Vagina (tissue), 2 donors: ENCODE results near the gene CDH4. TPM values are rescaled to one million over a fixed set of nuclear protein-coding genes. Genes with fewer than 3 reads are reported as not detected.

Source experiments
- DNase-seq, 2 donors: peaks; one replicate each; pipeline ENCODE4 v3.0.0-alpha.2; 2017; ENCODE audit errors: extremely low spot score in 2 of 2
- H3K27ac ChIP-seq: fragments of 200-600 bp; sonication (generic); one replicate; pipeline ENCODE4 v1.5.1; 2019
- H3K27me3 ChIP-seq: fragments of 200-600 bp; sonication (generic); one replicate; pipeline ENCODE4 v1.5.1; 2019
- H3K36me3 ChIP-seq, 2 donors: fragments of 200-600 bp; sonication (generic); one replicate each; pipeline ENCODE4 v1.5.1; 2017 to 2019
- H3K4me1 ChIP-seq: fragments of 200-600 bp; sonication (generic); one replicate; pipeline ENCODE4 v1.5.1; 2019
- H3K4me3 ChIP-seq, 2 donors: fragments of 200-600 bp; sonication (generic); 1 replicate in 1 of 2; 2 replicates in 1 of 2; pipeline ENCODE4 v1.5.1; 2016 to 2019
- H3K9me3 ChIP-seq: fragments of 200-600 bp; sonication (generic); one replicate; pipeline ENCODE4 v1.5.1; 2019
- POLR2A ChIP-seq, 2 donors: fragments of 450-650 bp; IDR thresholded peaks; one replicate each; pipeline ENCODE4 v1.6.1; 2017; ENCODE audit warnings: antibody characterized with exemption in 2 of 2, mild to moderate bottlenecking in 2 of 2, moderate library complexity in 2 of 2
- POLR2AphosphoS5 ChIP-seq, 2 donors: sonication (generic); formaldehyde crosslinking; IDR thresholded peaks; one replicate each; pipeline ENCODE4 v1.9.0; 2017; ENCODE audit warnings: antibody characterized with exemption in 2 of 2, mild to moderate bottlenecking in 2 of 2, low read depth in 1 of 2; ENCODE audit not compliant: insufficient read depth in 1 of 2
- intact Hi-C: fragments of 100-400 bp; cut with DNase I; formaldehyde crosslinking; loops from one replicate; pipeline ENCODE4 v1.15.1; 2023
- total RNA-seq: library from RNA; depleted of rRNA; stranded (reverse); fragments of >200 nt; gene quantifications from one replicate; pipeline ENCODE4 v1.2.3, GENCODE V29; 2016
- TF ChIP-seq, protein P1 (sequence below), 3 experiments: fragments of 450-650 bp in 2 of 3; fragments of 200-600 bp in 1 of 3; sonication (generic) in 1 of 3; IDR thresholded peaks; one replicate each; pipeline ENCODE4 v1.5.1; 2017 to 2019; ENCODE audit warnings: antibody characterized with exemption in 3 of 3, mild to moderate bottlenecking in 2 of 3, moderate library complexity in 2 of 3

The CDH4 gene
- total RNA-seq, 1 donor from 2014 or later = 0.25 TPM

DNA sequence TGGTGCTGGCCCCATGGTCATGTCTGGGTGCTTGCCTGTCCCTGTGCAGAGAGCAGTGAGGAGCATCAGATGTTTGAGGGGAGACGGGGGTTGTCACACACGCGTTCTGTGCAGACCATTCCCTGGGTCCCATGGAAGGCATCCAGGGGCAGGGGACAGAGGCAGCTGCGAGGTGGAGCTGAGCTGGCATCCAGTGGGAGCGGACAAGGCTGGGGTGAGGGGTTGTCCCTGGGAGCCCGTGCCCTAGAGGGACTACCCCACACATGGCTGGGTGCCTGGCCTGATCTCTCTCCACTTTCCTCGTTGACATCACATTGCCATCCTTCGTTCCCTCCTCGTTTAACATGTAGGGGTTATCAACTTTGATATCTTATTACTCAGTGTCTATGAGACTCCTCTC lies 331.3 kb downstream of the CDH4 start:
- intact Hi-C loops = no loop called here
- no peak for TF ChIP-seq POLR2AphosphoS5 (IDR thresholded peaks at IDR 0.05; ENCODE audit: insufficient read depth in 1 of 2, low read depth in 1 of 2)
- TF ChIP-seq, protein P1, sequence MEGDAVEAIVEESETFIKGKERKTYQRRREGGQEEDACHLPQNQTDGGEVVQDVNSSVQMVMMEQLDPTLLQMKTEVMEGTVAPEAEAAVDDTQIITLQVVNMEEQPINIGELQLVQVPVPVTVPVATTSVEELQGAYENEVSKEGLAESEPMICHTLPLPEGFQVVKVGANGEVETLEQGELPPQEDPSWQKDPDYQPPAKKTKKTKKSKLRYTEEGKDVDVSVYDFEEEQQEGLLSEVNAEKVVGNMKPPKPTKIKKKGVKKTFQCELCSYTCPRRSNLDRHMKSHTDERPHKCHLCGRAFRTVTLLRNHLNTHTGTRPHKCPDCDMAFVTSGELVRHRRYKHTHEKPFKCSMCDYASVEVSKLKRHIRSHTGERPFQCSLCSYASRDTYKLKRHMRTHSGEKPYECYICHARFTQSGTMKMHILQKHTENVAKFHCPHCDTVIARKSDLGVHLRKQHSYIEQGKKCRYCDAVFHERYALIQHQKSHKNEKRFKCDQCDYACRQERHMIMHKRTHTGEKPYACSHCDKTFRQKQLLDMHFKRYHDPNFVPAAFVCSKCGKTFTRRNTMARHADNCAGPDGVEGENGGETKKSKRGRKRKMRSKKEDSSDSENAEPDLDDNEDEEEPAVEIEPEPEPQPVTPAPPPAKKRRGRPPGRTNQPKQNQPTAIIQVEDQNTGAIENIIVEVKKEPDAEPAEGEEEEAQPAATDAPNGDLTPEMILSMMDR (IDR thresholded peaks at IDR 0.05) = no peak
- no peak for TF ChIP-seq POLR2A (IDR thresholded peaks at IDR 0.05)

GRCh38 chr20:61584851-61585250 lies 332.8 kb downstream of the CDH4 start:
- Histone ChIP-seq H3K36me3 (no peaks in the 10 kb centered on the region), H3K4me3 (no peak overlapping the region), H3K9me3 (no peaks in the 10 kb centered on the region), H3K27ac (no peak overlapping the region), H3K27me3 (no peaks in the 10 kb centered on the region), H3K4me1 (peaks cover 14% of the 10 kb centered on the region)
- no peak for DNase-seq
- intact Hi-C loops = no loop called here
- TF ChIP-seq POLR2A (IDR thresholded peaks at IDR 0.05) = no peak
- no peak for TF ChIP-seq POLR2AphosphoS5 (IDR thresholded peaks at IDR 0.05; ENCODE audit: insufficient read depth in 1 of 2, low read depth in 1 of 2)
- TF ChIP-seq, protein P1 (IDR thresholded peaks at IDR 0.05) = no peak

More for the DNA sequence above, 331.3 kb downstream of the CDH4 start:
- H3K27ac ChIP-seq = no peak overlapping the region
- H3K27me3 ChIP-seq = no peaks in the 10 kb centered on the region
- no peaks in the 10 kb centered on the region for H3K9me3 ChIP-seq
- no peak for DNase-seq
- H3K4me1 ChIP-seq = peaks cover 2% of the 10 kb centered on the region
- H3K36me3 ChIP-seq = no peaks in the 10 kb centered on the region
- H3K4me3 ChIP-seq = no peak overlapping the region

GRCh38 chr20:61585764-61586163 lies 333.7 kb downstream of the CDH4 start:
- H3K27ac ChIP-seq = no peak overlapping the region
- H3K4me1 ChIP-seq = peaks cover 14% of the 10 kb centered on the region
- no peaks in the 10 kb centered on the region for H3K27me3 ChIP-seq
- DNase-seq = no peak
- TF ChIP-seq POLR2AphosphoS5 (IDR thresholded peaks at IDR 0.05; ENCODE audit: insufficient read depth in 1 of 2, low read depth in 1 of 2) (no peak), POLR2A (IDR thresholded peaks at IDR 0.05) (no peak)
- TF ChIP-seq, protein P1 (IDR thresholded peaks at IDR 0.05) = no peak
- intact Hi-C loops = no loop called here
- no peaks in the 10 kb centered on the region for H3K9me3 ChIP-seq
- no peak overlapping the region for H3K4me3 ChIP-seq
- no peaks in the 10 kb centered on the region for H3K36me3 ChIP-seq

DNA sequence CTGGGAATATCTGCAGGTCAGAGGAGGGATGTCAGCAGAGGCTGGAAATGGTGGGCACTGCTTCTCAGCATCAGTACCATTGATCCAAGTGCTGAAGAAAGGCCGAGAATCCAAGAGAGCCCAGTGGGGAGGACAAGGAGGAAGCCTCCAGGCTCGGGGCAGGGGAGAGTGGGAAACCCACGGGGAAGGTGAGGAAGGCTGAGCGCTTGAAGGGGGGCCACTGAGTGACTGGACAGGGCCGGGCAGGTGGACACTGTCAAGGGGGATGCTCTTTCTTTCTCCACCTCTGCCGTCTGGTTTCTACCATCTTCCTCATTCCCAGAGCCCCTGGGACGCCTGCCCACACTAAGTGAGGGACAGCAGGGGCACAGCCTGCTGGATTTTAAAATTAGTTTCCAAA lies 335.0 kb downstream of the CDH4 start:
- no peak for DNase-seq
- Histone ChIP-seq H3K27ac (no peak overlapping the region), H3K4me1 (peaks cover 14% of the 10 kb centered on the region), H3K36me3 (no peaks in the 10 kb centered on the region), H3K4me3 (no peak overlapping the region), H3K9me3 (peaks cover 5% of the 10 kb centered on the region), H3K27me3 (no peaks in the 10 kb centered on the region)
- intact Hi-C loops = no loop called here
- no peak for TF ChIP-seq POLR2AphosphoS5 (IDR thresholded peaks at IDR 0.05; ENCODE audit: insufficient read depth in 1 of 2, low read depth in 1 of 2)
- no peak for TF ChIP-seq POLR2A (IDR thresholded peaks at IDR 0.05)
- TF ChIP-seq, protein P1 (IDR thresholded peaks at IDR 0.05) = no peak

DNA sequence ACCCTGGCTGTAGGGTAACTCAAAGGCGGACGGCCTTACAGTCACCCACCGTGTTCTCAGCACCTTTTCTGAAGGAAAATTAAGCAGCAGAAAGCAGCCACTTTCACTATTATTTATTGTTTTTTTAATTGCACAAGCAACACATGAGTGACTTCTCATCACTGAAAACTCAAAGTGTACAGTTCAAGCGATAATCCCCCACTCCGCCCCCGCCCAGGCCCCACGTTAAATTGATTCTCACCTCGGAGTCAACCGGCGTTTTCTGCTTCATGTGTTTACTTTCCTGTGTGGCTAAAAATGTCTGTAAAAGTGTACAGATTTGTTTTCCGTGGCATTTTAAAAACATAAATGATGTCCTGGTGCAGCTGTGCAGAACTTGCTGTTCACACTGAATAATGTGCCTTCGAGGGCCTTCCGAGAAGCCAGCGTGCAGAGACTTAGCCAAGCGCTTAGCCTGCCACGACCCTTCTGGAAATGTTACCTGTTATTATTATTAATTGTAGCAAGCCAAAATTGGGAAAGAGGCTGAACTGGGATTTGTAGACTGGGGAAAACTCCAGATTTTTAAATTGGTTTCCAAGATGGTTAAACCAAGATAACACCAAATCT lies 335.7 kb downstream of the CDH4 start:
- TF ChIP-seq POLR2A (IDR thresholded peaks at IDR 0.05) (no peak), POLR2AphosphoS5 (IDR thresholded peaks at IDR 0.05; ENCODE audit: insufficient read depth in 1 of 2, low read depth in 1 of 2) (no peak)
- TF ChIP-seq, protein P1 (IDR thresholded peaks at IDR 0.05) = no peak
- intact Hi-C loops = no loop called here
- H3K4me1 ChIP-seq = peaks cover 14% of the 10 kb centered on the region
- no peak for DNase-seq
- H3K27me3 ChIP-seq = no peaks in the 10 kb centered on the region
- H3K27ac ChIP-seq = no peak overlapping the region
- no peaks in the 10 kb centered on the region for H3K36me3 ChIP-seq
- H3K9me3 ChIP-seq = peaks cover 9% of the 10 kb centered on the region
- no peak overlapping the region for H3K4me3 ChIP-seq
